Activated CD8-positive, alpha-beta memory T cell treated with anti-CD3 and anti-CD28 coated beads, Interleukin-2, amount 50 U/mL, for 24 hours (primary cell): ENCODE data around the gene MYMK.

Experiments used
- DNase-seq: peaks from one replicate; pipeline ENCODE4 v3.0.0-alpha.2; 2020; ENCODE audit errors: extremely low read depth

Gene MYMK

DNA sequence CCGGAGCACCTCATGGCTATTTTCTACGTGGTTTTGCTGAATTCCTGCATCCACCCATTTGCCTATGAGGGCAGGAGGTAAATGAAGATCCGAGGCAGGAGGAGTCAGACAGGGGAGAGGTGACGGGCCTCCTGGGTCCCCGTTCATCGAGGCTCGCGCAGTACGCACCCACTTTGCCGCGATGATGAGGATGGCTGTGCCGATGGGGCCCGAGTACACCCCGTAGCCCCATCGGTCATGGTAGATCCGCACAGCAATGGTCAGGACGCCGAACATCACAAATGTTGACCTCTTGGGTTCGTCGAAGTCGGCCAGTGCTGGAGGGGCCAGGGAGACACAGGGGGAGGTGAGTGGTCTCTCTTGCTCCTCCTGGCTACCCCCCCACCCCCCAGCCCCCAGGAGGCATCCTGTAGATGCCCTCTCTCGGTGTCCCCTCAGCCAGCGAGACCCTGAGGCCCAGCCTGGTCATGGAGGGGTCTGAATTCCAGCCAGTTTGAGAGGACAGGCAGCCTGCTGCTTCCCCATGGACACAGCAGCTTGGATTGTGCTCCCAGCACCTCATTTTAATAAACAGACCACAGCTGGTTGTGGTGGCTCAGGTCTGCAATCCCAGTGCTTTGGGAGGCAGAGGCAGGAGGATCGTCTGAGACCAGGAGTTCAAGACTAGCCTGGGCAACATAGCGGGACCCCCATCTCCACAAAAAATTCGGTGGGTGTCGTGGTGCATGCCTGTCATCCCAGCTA lies 5.9 kb downstream of the MYMK start:
- no peak for DNase-seq

DNA sequence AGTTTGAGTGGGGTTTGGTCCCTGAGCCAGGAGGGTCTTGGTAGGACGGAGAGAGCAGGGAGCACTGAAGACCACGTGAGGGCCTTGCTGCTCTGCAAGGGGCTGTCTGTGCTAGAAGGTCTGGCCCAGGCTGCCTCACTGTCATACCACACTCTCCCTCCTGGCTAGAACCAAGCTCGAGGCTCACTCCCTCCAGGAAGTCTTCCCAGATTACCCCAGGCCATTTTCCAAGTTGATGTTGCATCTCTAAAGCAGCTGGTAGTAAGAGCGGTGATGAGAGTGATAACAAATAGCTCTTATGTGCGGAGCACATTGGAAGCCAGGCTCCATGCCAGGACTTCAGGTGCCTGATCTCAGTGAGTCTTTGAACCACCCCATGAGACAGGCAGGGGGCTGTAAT lies 6.6 kb downstream of the MYMK start:
- no peak for DNase-seq

DNA sequence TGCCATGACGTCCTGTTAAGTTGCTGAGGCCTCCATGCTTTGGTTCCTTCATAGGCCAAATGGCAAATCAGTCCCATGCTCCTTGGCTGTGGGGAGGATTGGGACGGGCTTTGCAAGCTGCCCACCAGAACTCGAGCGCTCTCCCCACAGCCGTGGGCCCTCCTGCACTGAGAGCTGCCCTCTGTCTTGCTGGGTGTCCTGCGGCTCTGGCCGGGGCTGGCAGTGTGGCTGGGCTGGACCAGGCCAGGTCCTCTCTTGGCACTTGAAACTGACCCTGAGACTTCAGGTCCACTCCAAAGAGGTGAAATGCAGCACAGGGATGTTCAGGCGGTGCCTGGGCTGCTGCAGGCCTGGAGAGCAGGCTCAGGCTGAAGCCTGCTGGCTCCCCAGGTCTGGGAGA lies 7.0 kb downstream of the MYMK start:
- DNase-seq: no peak

DNA sequence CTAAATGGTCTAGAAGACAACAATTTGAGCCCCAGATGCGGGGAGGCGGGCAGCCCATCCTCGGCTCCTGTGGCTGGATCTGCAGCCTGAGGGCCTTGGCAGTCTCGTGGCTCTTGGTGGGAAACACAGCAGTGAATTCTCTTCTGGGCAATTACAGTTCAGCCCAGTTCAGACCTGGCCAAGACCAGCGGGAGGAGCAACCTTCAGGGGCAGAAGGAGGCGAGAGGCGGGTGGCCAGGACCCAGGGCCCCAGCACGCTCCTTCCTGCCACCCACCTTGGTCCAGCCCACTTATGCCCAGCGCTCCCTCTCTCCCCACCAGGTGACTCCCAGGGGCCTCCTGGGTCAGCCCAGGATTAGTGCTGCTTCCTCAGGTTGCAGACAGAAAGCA lies 7.8 kb downstream of the MYMK start:
- DNase-seq: no peak

DNA sequence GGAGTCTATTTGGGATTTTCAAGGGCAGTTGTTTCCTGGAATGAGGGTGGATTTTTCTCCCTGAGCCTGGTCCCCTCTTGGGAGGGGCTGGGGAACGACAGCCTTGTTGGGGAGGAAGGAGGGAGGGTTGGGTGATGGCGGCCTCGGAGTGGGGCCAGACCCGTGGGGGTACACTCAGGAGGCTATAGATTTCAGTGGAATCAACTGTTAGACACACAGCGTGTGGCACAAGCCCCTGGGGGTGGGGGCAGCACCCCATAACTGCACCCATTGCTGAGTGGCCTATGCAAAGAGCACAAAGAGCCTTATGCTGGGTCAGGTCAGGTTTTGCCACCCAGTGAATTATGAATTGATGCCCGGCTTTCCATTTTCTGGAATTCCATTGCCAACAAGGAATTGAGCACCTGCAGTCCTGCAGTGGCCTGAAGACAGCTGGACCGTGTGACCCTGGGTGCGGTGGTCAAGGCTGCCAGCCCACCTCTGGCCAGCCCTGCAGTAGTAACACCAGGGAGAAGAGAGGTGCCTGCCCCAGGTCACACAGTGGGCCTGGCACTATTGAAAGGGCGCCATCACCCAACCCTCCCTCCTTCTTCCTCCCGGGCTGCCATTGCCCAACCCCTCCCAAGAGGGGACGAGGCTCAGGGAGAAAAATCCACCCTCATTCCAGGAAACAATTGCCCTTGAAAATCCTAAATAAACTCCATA lies 8.4 kb downstream of the MYMK start:
- DNase-seq: no peak

DNA sequence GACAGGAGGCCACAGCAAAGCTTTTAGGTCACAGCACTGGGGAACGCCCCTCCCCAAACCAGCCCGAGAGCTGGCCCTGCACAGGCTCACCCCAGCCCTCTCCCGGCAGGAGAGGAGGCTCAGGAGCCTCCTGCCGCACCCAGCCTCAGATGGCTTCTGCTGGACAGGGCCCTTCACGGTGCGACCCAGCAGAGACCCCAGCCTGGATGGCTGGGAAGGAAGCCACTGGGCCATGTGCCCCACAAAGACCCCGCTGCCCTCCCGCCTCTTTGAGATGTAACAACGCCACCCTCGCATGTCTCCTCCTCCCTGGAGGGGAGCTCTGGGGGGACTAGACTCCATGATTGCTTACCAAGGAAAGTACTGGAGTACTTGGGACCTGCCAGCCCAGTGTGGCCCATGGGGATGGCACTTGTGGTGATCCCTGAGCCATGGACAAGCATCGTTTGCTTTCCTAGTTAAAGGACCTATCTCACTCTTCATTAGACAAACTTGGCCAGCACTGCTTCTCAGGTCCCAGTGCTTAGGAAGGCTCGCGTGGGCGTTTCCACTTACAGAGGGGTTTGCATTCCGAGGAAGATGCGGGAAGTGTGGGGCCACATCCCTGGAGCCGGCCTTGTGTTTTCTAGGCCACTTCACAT lies 9.0 kb downstream of the MYMK start:
- DNase-seq: no peak

DNA sequence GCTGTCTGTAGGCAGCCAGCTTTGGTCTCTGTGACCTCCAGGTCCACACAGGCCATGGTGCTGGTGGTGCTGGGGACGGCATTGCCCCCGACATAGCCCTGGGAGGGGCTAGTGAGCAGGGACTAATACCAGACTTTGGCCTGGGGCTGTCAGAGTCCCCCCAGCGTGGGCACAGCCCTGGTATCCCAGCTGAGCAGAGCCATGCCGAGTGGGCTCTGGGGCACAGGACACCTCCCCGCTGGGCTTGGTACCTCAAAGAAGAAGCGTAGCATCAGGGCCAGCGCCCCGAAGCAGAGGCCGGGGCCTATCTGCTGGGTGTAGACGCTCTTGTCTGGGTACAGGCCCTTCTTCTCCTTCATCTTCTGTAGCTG lies 9.5 kb downstream of the MYMK start:
- no peak for DNase-seq

DNA sequence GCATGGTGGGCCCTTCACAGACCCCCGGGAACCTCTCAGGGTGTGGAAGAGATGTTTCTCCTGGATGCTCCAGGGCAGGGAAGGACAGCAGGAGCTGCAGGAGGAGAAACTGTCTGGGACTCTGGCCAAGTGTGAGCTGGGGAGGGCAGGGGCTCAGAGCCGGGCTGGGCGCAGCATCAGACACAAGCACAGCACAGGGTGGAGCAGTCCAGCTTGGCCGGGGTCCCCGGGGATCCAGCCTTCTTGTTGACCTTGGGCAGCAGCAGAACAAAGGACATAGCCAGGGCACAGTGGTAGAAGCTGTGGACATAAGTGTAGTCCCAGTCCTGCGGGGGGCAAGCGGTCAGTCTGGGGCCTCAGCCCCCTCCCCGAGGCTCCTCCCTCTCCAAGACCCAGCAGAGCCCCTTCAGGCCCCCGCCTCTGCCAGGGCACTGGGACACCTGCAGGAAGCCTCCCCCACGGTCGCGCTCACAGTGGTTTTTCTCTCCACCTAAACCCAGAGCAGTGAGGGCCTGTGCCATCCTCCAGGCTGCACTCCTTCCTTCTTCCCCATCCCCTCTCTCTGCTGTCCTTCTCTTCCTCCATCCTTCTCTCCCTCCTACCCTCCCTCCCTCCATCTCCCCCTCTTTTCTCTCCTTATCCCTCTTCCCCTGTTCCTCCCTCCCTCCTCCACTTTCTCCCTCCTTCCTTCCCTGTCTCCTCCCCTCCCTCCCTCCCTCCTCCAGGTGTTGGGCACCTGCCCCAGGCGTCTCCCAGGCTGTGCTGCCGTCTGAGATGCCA lies 10.1 kb downstream of the MYMK start:
- DNase-seq: no peak

DNA sequence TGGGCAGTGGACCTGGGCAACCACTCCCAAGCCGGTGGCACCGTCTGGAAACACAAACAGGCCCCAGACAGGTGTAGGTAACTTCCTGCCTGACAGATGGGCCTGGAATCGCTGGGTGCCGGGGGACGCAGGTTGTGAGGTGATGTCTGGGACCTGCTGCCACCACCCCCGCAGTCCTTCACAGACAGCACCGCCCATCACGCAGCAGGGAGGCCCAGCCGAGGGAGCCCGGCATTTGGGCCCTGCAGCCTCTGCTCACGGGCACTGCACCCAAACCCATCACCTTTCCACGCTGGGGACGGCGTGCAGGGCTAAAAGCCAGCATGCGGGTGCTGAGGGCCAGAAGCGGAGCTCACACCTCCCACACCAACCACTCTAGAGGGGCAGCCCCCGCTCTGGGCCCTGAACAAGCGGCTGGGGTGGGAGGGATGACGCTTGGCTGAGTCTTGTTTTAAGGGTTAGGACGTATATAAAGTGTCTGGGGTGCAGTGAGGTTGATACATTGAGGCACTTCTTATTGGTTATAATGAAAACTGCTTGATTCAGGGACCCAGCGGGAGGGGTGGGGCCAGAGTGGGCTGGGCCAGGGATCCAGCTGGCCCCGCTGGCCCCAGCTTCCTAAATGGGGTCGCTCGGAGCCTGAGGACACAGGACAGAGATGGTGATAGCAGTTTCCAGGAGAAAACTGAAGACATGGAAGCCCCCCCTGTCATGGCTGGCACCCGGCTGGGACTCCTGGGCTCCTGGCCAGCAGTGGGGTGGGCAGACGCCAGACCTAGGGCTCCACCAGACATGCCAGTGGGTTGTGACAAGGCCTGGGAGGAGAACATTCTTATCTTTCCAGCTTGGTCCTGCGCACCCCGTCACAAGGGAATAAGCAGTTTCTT lies 11.3 kb downstream of the MYMK start:
- no peak for DNase-seq

DNA sequence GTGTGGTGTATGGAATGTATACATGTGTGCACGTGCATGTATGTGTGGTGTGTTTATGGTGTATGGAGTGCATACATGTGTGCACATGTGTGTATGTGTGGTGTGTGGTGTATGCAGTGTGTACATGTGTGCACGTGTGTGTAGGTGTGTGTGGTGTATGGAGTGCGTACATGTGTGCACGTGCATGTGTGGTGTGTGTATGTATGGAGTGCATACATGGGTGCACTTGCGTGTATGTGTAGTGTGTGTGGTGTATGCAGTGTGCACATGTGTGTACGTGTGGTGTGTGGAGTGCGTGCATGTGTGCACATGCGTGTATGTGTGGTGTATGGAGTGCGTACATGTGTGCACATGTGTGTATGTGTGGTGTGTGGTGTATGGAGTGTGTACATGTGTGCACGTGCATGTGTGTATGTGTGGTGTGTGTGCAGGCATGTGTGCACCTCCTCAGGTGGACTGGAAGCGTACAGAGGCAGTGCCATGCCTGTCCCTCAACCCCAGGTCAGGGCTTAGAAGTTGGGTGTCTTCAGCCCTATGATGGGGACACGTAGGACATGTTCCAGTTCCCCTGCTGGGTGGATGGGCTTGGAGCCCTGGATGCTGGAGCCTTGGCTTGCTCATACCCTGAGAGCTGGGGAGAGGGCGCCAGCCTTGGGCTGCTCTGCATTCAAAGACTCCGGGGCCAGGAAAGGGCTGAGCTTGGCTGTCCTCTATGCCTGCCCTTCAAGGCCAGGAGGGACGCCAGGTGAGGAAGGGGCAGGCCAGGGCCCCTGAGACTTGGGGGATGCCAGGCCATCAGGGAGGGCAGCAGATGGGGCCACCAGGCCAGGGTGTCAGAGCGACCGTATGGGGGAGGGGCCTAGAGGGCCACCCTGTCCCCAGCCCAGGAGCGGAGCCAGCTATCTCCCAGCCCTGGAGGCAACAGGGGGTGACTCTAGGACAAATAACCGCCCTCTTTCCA lies 12.2 kb downstream of the MYMK start:
- no peak for DNase-seq

DNA sequence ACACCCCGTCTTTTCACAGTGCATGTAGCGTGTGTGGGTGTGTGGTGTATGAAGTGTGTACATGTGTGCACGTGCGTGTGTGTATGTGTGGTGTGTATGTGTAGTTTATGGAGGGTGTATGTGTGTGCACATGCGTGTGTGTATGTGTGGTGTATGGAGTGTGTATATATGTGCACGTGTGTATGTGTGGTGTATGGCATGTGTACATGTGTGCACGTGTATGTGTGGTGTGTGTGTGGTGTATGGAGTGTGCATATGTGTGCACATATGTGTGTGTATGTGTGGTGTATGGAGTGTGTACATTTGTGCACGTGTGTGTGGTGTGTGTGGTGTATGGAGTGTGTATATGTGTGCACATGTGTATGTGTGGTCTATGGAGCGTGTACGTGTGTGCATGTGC lies 13.2 kb downstream of the MYMK start:
- DNase-seq: no peak

DNA sequence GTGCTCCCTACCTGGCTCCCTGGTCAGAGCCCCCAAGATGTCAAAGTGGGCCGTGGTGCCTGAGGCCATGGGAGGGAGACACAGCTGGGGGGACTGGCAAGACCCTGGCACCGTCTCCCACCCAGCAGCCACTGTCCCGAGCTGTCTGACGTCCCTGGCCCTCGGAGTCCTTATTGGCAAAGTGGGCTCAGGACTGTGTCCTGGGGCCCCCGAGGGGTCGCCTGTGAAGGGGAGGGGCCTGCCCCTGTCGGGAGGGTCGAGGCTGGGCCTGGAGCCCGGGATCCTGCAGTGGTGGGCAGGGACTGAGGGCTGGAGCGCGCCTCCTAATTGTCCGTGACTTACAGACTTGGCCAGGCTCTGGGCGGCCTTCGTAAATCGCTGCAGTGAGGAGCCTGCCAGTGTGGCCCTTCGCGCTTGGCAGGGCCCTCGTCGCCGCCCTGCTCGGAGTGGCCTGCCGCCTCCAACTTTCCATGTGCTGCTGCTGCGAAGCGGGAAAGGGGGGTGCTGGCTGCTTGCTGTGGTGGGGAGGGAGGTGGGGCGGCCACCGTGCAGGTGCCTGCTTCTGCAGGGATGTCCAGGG lies 13.7 kb downstream of the MYMK start:
- DNase-seq: no peak

DNA sequence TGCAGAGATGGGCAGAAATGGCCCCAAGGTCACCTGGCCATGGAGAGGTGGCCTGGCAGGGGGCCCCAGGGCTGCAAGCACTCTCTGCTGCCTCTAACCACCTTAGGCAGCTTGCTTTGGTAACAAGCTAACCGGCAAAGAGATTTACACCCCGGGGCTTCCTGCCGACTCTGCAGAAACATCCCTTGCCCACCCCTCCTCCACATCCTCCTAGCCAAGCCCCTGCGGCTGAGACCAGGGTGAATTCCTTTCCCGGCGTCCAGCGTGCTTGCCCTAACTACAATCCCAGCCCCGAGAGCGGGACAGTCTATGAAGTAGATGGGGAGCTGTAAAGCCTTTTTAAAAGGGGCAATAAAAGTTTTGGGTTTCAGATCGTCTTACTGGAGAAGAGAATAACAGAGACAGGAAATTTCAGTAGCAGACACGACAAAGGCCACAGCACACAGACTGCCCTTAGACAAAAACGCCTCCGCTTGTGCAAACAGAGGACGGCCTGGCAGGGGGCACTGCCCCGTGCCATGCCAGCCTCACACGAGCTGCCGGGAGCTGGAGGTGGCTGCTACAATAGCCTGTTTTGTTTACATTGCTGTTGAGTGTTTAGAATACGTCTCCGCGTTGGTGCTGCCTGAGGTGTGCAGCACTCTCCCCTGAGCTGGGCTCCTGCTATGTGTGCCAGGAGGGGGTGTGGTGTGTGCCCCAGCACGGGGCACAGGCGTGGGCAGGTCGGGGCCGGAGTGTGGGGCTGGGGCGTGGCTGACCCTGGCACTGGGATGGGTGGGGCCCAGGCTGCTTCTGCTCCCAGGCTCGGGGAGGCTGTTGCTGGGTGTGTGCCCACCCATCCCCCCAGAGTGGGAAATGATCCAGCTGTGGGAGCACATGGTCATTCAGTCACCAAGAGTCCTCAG lies 15.3 kb downstream of the MYMK start:
- no peak for DNase-seq

DNA sequence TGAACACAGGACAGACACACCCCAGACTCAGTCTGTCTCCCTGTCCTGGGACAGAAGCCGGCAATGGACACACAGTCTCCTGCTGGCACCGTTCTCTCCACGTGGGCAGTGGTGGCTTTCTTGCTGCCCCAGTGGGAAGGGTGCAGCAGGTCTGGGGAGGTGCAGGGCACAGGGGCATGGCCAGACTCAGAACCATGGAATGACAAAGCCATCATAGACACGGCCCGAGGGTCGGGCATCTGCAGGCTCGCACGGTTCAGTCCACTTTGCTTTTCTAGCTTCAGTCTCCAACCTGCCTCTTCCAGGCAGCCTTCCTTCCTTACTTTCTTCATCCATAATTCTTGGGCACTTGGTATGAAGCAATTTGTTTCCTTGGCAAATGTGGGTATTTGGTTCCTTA lies 16.7 kb downstream of the MYMK start:
- DNase-seq: no peak

DNA sequence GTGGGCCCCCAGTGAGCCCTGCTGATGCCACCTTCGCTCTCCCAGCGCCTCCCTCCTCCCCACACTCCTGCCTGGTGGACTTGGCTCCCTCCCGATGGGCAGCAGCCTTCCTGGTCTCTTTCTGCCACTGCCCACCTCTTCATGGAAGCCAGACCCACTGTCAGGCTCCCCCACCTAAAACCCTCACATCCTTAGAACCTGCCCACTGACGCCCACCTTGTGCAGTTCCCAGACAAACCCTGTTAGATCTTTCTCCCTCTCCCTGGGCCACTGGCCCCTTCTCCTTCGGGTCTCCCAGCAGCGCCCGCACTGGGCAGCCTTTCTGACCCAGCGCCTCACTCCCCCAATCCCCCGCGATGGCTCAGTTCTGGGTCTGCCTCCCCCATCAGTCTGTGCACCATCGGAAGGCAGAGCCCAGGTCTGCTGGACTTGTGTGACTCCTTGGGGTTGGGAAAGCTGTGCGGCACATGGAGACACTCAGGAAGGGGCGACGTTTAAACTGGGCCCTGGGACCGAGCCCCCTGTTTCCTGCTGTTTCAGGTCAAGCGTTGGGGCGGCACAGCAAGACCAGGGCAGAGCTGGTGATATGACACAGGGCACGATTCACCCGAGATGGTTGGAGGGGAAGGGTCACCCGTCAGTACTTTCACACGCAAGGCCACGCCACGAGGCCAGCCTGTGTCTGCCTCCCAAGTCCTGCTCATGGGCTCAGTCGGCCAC lies 17.4 kb downstream of the MYMK start:
- DNase-seq: no peak

DNA sequence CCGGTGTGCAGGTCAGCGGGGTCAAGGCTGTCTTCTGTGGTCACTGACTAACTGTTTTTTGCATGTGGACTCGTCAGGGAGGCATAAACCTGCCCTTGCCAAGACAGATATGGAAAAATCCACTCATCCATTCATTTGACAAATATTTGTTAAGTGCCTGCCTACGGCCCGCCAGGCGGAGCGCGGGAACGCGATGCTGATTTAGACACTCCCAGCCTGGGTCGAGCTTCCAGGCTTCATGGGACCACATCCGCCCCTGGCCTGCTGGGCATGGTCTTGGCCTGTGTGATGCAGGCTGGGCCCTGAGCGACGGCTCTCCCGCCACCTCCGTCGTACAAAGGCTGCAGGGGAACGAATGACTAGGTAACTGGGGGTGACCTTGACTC lies 18.1 kb downstream of the MYMK start:
- no peak for DNase-seq

DNA sequence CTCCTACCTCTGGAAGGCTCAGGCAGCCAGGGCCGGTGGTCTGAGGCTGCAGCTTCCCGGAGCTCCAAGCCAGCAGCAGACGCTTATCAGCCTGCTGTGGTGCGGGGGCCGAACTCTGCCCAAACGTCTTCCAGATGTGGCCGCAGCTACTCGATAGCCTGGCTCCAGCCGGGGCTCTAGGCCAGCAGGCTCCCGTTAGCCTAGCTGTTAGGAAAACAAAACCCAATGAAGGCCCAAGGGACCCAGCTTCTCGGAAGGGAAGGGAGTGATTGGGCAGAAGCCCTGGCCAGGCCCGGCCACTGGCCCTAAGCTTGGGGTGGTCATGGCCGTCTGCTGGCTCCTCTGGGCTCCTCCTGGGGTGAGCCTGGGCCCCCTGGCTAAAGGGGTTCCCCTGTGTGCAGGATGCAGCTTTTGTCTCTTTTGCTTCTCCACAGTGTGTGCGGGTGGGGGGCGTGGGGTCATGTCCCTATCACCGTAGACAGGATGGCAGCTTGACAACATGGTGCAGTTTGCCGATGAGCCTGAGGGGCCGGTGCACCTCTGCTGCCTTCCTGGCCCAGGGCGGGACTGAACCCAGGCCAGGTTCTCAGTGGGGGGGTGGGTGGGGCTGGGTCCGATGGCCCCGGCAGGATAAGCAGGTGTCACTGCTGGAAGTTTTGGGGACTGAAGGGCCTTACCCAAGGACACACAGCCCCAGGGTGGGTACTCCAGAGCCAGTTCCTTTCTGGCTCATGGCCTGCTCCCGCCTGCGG lies 18.7 kb downstream of the MYMK start:
- no peak for DNase-seq
